ENCODE measurements around the gene SH3GLB1.

SH3GLB1 gene

DNA sequence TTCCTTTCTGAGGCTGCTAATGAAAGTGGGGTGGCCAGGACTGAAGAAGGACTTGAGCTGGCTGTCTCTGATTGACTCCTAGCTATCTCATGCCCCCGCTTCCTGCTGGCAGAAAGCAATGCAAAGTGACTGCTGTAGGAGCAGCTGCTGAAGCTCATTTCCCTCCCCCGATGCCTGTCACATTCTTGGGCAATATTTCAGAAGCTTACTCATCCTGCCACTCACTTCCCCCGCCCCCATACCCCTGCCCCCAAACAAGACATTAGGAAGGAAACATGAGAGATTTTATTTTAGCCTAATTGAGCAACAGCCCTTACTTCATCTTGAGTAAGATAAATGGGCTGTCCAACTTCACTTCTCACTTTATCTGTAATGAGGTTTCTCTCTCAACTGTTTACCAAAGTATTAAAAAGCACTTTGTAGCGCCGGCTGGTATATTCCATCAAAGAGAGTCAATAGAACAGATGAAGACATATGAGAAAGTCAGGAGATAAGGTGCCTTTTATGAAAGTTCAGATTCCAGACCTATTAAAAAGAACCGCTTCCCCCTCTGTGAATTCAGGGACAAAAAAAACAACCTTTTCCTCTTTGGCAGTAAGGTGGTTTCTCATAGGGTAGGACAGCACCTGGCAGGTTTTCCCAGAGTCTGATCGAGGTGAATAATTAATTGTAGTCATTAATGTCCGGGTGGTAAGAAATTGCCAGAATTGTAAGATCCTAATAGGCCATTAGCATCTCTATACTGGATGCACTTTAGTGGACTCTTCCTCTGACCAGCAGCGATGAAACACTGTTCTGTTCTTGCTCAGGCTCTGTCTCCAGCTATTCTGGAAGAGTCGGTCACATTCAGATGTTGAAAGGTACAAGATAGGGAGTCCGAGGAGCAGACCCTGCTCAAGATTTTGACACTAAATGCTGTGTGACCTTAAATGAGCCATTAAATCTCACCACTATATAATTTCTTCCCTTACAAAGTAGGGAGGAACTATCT lies 70.2 kb downstream of the SH3GLB1 start:
- peak; percentile 91 for DNase-seq (ENCODE audit: low spot score)

DNA sequence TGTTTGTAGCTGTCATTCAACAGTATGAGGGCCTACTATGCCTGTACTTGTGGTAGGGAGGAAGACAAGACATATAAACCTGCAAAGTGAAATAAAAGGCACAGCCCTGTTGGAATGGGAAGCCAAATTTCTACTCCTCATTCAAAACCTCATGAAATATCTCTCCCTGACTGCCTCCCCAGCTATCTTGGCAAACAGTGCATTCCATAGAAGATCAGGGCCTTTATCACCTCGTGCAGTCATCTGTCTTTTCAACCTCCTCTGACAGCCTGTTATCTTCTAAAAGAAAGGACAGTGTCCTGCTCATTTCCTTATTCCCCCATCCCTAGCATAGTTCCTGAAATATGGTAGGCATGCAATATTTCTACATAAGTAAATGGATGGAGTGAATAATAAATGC lies 71.0 kb downstream of the SH3GLB1 start:
- DNase-seq (ENCODE audit: low spot score), result no peak

DNA sequence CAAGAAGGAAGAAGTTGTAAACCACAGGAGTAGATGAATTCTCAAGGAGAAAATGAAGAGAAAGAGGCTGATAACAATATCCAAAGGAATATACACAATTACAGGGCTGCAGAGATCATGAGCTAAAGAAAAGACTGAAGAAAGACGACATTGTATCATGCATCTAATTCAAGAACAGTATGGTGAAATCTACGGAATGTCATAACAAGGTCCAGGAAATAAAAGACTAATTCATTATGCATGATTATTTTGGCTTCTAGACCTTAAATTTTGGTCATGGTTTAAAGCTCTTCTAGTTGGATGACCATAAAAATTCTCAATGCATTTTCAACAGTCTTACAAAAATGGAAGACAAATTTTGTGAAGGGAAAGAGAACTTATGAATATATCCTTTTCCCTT lies 71.7 kb downstream of the SH3GLB1 start:
- no peak for DNase-seq (ENCODE audit: low spot score)

DNA sequence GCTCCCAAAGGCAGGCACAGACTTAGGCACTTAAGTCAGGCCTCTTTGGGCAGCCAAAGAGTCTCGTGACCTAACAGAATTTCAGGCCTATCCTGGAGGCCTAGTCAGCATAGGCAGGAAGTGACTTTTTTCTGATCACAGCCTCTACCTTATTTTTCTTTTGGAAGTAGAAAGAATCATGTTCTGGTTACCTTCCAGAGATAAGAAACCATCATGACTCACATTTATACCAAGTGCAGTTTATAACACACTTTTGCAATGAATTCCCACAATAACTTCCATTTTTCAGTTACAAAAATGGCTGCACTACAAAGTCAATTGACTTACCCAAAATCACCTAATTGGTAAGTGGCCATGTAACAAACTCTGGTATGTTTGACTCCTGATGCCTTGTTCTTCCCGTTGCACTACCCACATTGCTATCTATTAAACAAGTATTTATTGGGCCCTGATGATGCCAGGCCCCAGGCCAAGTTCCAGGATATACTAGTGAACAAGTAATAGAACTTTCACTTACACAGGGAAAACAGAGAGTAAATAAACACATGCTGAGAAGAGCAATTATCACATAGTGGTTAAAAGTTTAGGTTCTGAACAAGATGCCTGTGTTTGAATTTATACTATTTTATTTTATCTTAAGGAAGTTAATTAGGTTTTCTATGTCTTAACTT lies 74.3 kb downstream of the SH3GLB1 start:
- no peak for DNase-seq (ENCODE audit: low spot score)

DNA sequence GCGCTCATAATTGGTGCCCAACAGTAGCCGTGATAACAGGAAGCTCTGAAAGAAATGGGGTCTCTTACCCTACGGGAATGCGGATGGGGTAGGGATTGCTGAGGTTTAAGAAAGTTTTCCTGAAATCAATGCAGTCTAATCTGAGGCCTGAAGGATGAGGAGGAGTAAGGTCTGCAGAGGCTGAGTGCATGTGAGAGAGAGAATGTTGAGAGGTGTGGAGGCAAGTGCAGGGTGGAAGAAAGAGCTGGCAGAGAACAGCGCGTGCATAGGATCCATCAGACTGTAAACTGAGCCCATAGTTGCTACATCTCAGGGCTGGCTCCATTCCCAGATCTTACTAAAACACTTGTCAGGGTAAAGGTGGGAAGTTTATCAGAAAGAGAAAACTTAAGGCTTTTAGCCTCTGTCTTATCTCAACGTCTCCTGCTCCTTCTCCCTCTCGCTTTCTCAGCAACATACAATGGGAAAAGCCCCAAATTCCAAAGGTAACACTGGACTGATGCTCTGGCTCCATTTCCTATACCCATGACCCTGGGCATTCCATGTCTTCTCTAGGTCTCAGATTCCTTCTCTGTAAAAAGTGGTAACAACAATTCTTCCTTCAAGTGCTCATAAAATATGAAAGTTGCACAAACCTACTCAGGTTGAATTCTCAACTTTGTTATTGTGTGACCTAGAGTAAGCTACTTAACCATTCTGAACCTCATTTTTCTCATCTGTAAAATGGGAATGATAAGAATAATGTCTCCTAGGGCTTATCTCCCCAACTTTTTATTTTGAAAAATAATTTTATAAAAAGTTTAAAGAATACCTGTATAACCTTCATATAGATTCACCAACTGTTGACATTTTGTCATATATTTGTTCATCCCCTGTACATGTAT lies 75.2 kb downstream of the SH3GLB1 start:
- DNase-seq (ENCODE audit: low spot score), result no peak

DNA sequence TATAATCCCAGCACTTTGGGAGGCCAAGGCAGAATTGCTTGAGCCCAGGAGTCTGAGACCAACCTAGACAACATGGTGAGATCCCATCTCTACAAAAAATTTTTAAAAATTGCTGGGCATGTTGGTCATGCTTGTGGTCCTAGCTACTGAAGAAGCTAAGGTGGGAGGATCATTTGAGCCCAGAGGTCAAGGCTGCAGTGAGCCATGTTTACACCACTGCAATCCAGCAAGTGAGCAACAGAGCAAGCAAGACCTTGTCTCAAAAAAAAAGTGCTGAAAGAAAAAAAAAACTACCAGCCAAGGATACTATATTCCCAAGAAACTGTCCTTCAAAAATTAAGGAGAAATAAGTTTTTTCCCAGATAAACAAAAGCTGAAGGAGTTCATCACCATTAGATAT lies 78.1 kb downstream of the SH3GLB1 start:
- DNase-seq (ENCODE audit: low spot score), result no peak

DNA sequence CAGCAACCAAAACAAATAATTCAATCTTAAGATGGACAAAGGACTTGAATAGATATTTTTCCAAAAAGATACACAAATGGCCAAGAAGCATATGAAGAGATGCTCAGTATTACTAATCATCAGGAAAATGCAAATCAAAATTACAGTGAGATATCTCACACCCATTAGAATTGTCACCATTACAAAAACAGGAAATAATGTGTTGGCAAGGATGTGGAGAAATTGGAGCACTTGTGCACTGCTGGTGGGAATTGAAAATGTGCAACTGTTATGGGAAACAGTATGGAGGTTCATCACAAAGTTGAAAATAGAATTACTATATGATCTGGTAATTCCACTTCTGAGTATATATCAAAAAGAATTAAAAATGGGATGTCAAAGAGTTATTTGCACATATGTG lies 83.2 kb downstream of the SH3GLB1 start:
- no peak for DNase-seq (ENCODE audit: low spot score)

DNA sequence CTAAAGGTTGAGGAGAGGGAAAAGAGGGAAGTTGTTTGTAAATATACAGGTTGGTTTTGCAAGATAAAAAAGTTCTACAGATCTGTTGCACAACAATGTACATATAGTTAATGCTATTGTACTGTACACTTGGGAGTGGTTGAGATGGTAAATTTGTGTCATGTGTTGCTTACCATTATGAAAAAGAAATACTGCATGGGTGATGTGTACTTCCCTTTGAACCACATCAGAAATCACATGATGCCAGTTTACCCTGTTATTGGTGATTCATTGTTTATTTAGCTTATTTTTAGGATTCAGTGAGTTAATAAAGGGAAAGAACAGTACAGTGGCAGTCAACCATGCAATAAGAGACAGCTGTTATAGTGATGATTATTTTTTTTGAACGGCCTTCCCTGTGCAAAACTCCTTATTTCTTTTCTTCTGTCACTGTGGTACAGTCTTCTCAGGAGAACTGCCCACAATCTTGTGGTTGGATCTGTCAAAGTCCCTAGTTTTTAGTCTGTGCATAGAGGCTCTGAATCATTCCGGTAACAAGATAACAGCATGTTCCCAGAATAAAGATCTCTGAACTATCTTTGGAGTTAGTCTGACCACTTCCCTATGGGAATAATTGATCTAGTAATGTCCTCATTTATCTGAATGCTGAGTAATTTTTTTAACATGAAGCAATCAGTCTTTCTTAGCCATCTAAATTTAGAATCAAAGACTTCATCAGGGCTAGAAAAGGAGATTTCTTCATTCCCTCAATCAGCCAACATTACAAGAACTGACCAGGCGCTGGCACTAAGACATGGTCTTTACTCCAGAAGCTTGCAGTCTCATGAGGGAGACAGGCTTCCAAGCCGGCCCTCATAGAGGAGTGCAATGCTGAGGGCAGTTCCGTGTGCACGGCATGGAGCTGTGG lies 84.2 kb downstream of the SH3GLB1 start:
- peak; percentile 74 for DNase-seq (ENCODE audit: low spot score)

DNA sequence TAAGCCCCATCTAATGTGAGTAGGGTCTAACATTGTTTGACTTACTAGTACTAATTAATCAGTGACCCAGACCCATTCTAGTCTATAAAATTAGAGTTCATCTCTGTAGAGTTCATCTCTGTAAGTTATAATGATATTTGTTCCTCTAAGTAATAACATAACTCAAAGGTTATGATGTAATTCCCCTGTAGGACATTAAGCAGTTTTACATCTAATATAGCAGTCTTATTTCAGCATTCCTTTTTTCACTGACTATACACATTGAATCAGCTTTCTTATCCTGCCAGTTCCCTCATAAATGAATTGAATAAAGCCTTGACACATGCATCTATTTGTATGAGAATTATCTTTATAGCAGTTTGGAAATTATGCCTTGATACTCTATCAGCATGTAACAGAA lies 90.9 kb downstream of the SH3GLB1 start:
- DNase-seq (ENCODE audit: low spot score), result no peak

Data from SW480 (cell line).